HG03159 (cell line): ENCODE data around the gene ANK2.

Source experiments
- ATAC-seq: cut with Tn5 transposase; IDR thresholded peaks from one replicate; pipeline ENCODE4 v1.9.1; 2021; ENCODE audit warnings: mild to moderate bottlenecking, moderate library complexity; ENCODE audit not compliant: unreplicated experiment

ANK2 gene

DNA sequence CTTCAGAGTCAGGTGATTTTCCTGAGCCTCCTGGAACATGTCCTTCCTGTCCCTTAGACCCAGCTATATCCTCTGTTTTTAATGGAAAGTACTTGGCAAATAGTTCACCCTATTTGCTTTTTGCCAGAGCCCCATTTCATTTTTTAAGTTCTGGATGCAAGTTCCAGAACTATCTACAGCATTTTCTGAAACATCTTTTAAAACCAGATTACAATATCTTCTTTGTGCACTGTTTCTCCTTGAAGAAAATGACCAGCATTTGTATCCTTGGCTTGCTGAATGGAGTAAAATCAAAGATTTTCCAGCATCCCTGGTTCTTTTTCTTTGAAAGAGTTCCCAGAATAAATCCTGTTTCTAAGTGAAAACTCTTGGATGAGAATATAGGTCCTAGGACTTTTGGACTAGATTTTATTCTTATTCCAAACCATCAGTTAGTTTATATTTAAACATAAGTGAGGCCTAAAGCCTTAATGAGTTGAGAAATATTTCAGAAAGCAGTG lies 224.3 kb downstream of the ANK2 start:
- ATAC-seq: no peak

DNA sequence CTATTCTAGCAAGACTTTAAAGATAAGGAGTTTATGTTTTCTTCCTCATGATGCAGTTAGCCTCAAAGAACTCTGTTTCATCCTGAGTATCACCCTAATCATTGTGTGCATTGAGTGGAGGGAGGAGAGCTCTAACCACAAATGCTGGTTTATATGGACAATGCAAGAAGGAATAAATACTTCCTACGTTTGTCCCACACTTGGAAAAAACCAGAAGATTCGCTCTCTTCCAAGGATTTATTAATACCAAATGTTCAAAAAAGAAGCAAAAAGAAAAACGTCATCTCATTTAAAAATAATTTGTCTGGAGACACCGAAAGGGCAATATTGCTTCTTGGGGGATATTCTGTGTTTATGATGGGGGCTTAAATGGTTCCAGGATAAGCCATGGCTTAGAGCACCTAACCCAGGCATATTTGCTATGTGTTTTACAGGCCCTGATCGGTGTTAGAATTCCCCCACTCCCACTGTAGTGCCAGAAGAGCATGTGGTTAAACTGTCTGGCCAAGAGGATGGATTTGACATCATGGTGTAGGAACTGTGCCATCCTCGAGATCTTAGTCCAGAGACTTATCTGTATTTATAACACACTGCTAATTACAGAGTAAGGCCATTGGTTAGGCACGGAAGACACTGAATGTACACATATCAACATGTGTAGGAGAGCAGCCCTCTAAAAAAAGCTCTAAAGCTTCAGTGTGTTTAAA lies 227.2 kb downstream of the ANK2 start:
- no peak for ATAC-seq

DNA sequence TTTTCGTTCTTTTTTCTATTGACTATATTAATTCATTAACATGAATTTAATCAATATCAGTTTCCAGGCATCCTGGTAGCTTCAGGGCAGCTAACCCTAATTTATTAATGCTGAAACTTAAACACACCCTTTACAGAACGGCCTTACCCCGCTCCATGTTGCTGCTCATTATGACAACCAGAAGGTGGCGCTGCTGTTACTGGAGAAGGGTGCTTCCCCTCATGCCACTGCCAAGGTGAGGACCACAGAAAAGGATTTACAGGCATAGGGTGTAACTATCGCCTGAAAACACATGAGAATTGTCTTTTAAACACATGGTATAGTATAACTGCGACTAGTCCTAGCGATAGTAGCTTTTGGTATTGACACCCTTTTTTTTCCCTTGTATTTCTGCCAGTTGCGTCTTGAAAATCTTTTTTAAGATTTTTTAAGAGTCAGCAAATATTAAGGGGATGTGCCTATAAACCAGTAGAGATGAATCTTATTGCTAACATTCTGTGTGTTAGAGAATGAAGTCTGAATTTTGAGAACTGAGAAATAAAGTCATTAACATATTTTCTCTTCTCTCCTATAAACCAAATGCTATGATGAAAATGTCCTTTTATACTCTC lies 229.0 kb downstream of the ANK2 start:
- ATAC-seq: peak; percentile 100

DNA sequence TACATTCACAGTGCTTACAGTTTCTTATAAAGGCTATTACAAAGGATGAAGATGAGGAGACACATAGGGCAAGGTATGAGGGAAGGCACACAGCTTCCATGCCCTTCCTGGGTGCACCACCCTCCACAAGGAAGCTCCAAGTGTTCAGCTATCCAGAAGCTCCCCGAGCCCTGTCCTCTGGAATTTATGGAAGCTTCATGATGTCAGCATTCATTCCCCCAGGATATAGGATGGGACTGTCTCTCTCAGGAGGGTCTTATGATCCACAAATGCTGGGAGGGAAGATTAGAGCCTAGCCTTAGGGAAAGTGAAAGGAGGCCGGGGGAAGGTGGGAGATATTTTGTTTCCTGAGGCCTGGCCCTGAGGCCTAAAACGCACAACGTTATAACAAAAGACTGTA lies 236.0 kb downstream of the ANK2 start:
- ATAC-seq: no peak

DNA sequence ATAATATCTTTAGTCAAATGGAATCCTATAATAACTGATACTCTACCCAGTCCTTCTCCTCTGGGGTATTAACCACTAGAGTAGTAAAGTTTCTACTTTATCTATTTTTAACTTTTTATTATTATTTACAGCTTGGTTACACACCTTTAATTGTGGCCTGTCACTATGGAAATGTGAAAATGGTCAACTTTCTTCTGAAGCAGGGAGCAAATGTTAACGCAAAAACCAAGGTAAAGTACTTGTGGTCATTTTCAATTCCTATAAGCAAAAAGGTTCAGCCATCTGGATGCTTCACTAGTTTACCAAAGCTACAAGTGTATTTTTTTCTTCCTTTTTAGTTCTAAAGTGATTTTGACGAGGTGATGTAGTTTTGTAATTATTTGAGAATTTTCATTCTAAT lies 238.8 kb downstream of the ANK2 start:
- no peak for ATAC-seq

DNA sequence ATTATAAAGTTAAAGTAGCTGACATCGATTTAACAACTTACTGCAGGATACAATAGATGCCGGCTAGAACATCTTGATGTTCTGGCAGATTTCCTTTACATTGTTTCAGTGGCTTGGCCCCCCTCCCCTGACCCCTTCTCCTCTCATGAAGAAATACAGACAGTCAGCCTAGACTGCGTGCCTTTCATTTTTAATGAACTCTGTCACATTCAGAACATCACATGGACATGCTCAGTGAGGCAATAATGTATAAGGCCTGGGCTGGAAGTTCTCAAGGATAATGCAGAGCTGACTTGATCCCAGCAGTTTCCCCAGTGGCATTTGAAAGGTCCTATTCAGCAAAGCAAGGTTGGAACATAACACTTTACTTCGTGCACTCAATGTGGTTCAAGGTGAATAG lies 239.2 kb downstream of the ANK2 start:
- no peak for ATAC-seq

DNA sequence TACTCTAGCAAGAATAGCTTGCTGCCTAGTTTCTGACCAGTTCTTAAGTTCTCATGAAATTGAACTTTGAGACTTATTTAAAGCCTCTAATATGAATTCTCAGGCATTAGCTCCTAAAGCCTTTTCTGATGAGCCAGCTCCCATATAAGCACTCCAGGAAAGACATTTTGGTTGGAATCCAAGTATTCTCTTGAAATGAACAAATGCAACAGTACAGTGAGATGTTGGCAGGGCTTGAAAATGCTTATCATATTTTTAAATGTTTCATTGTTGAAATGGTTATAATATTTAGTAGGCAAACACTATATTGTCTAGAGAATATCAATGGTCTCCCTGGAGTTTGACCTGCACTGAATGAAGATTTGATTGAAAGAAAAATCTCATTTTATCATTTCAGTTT lies 240.3 kb downstream of the ANK2 start:
- ATAC-seq: no peak

DNA sequence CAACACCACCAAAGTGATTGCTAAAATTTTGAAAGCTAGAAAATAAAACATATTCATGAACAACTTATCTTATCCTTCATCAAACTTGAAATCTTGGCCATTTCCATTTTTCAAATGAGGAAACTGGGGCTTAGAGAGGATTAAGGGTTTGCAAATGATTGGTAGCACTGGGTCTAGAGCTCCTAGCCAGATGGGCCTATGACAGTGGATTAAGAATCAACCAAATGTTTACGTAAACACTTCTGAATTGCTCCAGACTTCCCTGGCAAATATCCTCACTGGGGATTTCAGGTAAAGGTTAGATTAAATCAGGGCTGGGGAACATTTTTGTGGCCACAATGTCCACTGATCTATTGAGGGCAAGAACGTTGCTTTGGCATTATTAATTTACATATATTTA lies 241.2 kb downstream of the ANK2 start:
- ATAC-seq: no peak

DNA sequence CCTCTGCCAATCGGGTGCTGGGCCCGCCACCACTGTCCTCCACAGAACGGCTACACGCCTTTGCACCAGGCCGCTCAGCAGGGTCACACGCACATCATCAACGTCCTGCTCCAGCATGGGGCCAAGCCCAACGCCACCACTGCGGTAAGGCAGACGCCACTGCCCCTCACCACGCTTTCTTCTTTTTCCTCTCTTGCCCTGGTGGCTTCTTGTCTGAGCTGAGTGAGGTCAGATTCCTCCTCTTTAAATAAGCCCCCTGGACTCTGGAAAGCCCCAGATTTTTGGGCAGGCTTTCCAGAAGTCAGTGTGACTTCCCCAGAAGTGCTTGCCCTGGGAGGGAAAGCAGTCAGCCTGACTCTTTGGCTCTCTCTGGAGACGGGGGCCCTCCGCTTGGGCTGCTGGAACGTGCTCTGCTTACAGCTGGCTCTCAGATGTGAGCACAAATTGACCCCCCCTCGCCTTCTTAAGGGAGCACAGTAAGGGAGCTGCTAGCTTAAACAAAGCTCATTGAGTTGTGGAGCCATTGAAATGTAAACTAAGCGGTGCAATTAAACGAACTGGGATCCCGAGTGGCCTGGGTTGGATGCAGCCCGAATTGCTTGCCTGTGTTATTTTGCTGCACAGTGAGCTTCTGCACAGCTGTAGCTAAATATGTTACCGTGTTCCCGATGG lies 243.1 kb downstream of the ANK2 start:
- no peak for ATAC-seq

DNA sequence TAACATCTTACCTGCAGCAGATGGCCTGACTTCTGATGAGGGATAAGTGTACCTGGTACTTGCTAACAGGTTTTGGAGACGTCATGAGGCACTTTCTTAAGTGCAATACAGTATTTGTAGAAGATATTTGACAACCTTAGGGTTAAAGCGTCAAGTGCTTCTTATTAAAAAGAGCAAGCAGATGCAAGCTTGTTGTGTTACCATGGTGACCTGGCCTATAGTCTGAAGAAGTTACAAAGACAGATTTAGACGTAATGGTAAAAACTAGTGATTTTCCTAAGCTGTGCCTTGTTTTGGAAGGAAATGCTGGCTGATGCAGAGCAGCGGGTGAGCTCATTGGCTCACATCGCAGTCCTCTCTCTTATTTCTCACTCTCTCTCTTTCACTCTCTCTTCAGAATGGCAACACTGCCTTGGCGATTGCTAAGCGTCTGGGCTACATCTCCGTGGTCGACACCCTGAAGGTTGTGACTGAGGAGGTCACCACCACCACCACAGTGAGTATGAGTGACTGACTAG lies 243.6 kb downstream of the ANK2 start:
- no peak for ATAC-seq

DNA sequence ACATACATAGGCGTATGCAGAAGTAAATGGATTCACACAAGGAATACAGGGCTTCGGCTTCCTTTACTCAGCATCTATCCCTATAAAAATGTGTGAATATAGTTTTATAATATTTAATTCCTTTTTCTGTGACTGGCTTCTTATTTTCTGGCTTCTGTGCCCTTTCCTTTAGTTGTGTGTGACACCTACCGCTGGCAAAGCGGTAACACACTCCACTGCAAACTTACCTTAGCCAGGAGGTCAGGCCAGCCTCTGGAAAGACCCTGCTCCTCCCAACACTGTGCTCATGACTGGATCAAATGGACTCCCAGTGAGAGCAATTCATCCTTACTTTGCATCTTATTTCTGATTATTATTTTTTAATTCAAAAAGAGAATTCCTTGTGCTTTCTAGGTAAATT lies 244.2 kb downstream of the ANK2 start:
- ATAC-seq: no peak

DNA sequence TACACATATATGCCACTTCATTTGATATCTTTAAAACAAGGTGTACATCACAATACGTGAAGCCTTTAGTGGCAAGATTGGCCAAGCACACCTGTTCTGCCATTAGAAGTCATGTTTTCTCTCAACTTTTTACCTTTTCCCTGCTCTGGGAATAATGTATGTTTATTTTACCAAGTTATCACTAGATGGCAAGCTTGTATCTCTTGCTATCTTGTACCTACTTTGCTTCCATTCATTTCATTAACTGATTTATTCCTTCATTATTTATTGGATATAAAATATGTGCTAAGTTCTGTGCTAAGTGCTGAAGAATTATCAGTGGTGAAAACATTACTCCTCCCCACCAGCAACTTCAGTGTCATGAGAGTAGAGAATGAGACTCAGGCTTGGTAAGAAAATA lies 245.5 kb downstream of the ANK2 start:
- ATAC-seq: no peak

DNA sequence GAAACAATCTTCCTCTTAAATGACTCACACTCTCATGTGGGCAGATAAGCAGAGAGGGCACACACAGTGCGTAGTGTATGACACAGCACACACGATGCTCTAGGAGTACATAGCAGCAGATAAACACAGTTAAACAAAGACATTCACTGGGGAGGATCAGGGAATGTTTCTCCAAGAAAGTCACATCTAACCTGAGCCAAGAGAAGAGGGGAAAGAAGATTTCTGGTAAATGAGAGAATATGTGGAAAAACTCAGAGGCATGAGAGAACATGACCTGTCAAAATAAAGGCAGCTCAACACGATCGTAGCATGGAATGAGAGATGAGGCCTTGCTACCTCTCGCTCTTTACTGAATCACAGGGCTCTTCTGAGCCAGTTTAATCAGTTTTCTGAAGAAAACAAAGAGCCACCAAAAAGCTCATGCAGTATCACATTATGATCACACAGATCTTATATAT lies 251.0 kb downstream of the ANK2 start:
- no peak for ATAC-seq

DNA sequence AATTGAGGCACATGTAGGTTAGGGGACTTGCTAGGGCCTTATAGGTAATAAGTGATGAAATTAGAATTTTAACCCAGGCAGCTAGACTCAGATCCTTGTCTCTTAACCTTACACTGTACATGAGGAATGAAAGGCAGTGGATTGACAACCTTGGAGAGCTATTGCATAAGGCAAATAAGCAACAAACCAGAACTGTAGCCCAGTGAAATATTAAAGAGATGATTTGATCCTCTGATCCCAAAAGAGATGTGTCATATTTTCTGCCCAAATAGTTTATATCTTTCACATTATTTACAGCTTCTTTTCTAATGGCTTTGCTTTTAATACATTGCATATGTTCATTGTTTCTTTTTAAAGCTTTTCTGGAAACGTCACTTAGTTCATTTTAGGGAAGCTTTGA lies 252.6 kb downstream of the ANK2 start:
- ATAC-seq: no peak

DNA sequence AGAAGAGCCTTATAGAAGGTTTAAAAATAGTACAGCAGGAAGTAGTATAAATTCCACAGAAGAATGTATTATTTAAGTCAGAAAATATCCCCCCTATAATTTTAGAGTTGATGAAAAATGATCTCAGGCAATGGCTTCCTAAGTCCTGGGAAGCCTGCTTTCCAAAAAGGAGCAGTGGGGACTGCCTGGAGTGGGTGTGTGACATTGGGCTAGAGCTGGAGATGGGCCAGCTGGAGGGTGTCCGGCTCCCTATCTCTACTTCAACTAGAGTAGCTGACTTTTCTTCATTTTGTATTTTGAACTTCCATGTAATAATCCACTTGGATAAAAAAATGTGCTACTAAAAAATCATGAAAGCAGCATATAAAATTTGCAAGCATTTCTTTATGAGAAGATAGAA lies 253.9 kb downstream of the ANK2 start:
- ATAC-seq: no peak

DNA sequence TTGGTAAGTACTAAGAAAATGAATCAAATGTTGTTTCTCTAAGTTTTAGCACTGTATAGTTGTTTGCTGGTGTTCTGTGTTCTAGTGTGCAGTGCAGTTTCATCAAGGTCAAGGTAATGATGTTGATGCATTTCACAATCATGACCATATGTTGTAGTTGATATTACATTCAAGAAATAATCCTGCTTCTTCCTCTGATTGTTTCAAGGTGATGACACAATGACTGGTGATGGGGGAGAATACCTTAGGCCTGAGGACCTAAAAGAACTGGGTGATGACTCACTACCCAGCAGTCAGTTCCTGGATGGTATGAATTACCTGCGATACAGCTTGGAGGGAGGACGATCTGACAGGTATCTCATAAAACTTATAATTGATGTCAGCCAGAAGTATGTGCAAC lies 261.6 kb downstream of the ANK2 start:
- ATAC-seq: no peak

DNA sequence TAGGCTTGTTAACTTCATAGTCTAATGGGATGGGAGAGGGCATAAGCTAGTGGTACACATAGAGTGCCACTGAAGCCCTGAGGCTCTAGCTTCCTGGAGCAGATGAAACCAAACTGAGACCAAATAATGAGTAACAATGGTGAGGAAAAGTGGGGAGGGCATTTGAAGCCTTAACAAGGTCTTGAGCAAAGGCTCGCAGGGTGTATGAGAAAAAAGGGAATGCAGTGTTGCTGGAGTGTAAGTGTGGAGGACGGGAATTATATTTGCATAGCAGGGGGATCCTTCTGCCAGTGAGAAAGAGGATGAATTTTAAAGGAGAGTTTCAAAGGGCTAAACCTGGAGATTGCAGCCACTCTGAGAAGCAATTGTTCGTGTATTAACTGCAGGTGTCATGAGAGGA lies 263.1 kb downstream of the ANK2 start:
- no peak for ATAC-seq

DNA sequence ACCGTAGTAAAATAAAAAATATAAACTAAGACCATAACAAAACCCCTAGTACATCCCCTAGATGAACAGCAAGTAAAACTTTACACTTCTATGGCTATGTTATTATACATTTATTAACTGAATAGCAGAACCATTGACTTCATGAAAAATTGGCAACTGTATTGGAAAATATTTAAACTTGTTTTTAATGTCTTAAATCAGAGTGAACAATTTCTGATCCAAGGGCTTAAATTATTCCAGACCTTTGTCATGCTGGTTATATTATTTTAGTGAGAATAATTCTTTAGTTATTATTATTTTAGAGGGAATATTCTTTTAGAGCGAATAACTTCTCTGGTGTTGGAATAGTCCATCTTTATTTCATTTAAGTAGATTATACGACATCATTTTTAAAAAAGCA lies 265.0 kb downstream of the ANK2 start:
- ATAC-seq: no peak

DNA sequence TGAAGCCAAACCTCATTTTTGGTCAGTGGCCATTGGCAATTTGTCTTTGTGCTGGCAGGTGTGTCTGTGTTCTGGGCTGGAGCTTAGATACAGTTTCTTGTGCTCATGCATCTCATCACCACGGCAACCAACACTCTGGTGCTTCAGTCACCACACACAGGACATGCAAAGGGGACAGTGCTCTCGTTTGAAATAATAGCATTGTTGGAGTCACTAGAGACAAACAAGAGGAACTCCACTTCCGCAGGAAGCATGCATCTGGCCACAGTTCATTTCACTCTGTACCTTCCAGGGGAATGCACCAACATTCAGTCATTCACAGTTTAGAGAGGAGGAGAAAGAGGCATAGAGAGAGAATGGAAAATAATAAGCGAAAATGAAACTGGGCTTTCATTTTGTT lies 267.4 kb downstream of the ANK2 start:
- peak; percentile 98 for ATAC-seq

DNA sequence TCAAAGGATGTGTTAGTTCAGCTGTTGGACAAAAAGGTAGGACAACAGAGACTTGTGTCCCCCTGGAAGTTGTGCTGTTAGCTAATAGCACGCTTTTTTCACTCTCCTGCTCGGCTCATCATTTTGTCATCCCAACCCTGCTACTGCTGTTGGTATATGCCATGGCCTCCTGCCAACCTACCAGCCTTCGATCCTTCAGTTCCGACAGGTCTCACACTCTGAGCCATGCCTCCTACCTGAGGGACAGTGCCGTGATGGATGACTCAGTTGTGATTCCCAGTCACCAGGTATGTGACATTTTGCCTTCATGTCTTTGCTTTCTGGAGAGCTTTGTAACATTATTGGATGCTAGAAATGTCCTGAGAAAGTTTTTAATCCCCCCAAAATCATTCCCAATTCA lies 268.1 kb downstream of the ANK2 start:
- ATAC-seq: no peak

DNA sequence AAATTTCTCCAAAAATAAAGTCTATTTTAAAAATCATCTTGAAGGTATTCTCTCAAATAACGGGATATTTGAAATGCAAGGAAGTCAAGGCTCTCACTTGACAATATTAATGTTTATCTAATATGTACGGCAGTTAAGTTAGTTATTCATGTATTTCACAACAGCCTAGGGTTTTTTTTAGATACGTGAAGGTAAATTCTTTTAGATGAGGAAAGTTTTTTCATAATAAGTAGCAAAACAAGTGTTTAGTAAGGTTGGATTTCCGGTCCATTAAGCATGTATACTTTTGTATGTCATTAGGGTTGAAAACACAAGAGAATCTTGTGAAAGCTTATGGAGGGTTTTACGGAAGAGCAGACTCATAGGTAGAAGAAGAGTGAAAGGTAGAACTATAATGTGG lies 273.3 kb downstream of the ANK2 start:
- ATAC-seq: no peak
